Chondrocyte (in vitro differentiated cells): ENCODE results near the gene KRT78. TPM values are rescaled to one million over a fixed set of nuclear protein-coding genes. Genes with fewer than 3 reads are reported as not detected.

Experiments
- DNase-seq: peaks from one replicate; pipeline ENCODE4 v3.0.0; 2021; ENCODE audit warnings: mixed read lengths, low spot score
- H3K27ac Mint-ChIP-seq: one replicate; pipeline ENCODE4 v1.8.0; 2021; ENCODE audit warnings: mild to moderate bottlenecking, moderate library complexity, mixed read lengths; ENCODE audit not compliant: unreplicated experiment
- H3K27me3 Mint-ChIP-seq: 2 replicates; pipeline ENCODE4 v1.8.0; 2021; ENCODE audit warnings: low read depth, mixed read lengths
- H3K36me3 Mint-ChIP-seq: 2 replicates; pipeline ENCODE4 v1.8.0; 2021; ENCODE audit warnings: low read depth, mixed read lengths
- H3K4me1 Mint-ChIP-seq: 2 replicates; pipeline ENCODE4 v1.8.0; 2021; ENCODE audit warnings: low read depth, mild to moderate bottlenecking, mixed read lengths
- H3K4me3 Mint-ChIP-seq: one replicate; pipeline ENCODE4 v1.8.0; 2021; ENCODE audit warnings: mild to moderate bottlenecking, moderate library complexity, mixed read lengths; ENCODE audit not compliant: unreplicated experiment
- H3K9me3 Mint-ChIP-seq: 2 replicates; pipeline ENCODE4 v1.8.0; 2021; ENCODE audit warnings: low read depth, mixed read lengths
- CTCF ChIP-seq: fragments of 200-600 bp; sonication (generic); IDR thresholded peaks from 2 replicates; pipeline ENCODE4 v1.5.0; 2021; ENCODE audit warnings: antibody characterized with exemption, mild to moderate bottlenecking, moderate library complexity
- total RNA-seq: library from RNA; stranded (reverse); gene quantifications from 3 replicates; pipeline ENCODE4 v1.2.1, GENCODE V29; 2021

KRT78 gene
- total RNA-seq, 1 donor from 2014 or later = not detected

DNA sequence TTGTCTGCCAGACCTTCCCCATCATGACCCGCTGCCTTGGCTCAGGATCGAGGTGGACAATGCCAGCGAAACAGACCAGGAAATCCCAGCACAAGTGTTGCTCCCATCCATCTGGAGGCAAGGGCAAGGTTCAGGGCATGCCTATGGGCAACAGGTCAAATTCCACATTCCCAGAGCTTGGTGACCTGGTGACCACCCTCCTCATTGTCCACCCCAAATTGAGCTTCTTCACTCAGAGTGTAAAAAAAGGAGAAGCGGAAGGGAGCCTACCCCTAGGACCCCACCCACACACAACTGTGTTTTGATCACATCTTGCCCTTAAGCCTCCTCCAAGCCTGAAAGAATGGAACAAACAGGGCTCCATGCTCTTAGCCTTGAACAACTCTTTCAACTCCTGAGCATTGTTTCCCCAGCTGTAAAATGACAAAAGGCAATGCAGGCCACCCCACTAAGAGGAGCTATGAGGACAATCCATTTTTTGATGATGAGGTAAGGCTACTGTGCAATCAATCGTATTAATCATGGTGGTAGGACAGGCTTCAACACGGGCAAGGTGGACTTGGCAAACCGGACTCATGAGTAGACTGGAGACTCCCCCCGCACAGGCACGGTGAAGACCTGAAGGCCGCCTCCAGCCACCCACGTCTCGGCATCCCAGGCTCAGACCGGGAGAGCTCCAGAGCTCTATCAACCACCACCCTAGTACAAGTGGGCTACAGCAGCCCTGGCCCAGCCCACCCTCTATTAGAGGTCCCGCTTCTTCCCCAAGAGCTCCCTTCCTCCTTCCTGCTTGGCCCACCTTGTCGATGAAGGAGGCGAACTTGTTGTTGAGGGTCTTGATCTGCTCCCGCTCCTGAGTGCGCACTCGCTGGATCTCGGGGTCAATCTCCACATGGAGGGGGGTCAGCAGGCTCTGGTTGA, 15.5 kb downstream of the KRT78 start:
- Mint-ChIP-seq H3K27ac (no peak overlapping the region), H3K9me3 (no peaks in the 10 kb centered on the region), H3K4me3 (no peak overlapping the region), H3K27me3 (no peaks in the 10 kb centered on the region), H3K4me1 (peaks cover 30% of the 10 kb centered on the region), H3K36me3 (no peaks in the 10 kb centered on the region)
- DNase-seq = peak; percentile 32
- no peak for TF ChIP-seq CTCF

DNA sequence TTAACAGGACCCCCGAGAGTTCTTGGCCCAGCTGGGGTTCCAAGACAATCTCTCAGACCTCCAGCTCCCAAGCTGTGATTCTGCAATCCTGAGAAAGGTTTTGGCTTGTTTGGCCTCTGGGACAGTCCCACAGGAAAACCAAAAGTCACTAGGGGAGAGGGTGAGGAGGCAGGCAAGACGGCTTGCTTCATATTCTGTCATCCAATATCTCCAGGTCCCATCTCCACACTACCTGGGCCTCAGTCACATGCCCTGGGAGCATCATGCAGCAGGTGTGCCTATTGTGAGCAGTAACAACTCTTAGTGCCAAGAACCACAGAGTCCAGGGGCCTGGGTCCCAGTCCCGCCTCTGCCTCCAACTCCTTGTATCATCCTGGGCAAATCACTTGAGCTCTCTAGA, 16.3 kb downstream of the KRT78 start:
- Mint-ChIP-seq H3K27me3 (no peaks in the 10 kb centered on the region), H3K9me3 (no peaks in the 10 kb centered on the region), H3K4me3 (no peak overlapping the region), H3K36me3 (no peaks in the 10 kb centered on the region), H3K4me1 (peaks cover 27% of the 10 kb centered on the region), H3K27ac (no peak overlapping the region)
- DNase-seq = peak; percentile 19
- no peak for TF ChIP-seq CTCF

- Mint-ChIP-seq H3K9me3 (no peaks in the 10 kb centered on the region), H3K36me3 (no peaks in the 10 kb centered on the region), H3K27ac (no peak overlapping the region), H3K4me1 (peaks cover 23% of the 10 kb centered on the region), H3K27me3 (no peaks in the 10 kb centered on the region), H3K4me3 (no peak overlapping the region)
- no peak for TF ChIP-seq CTCF
- DNase-seq = peak; percentile 72
These were observed 17.5 kb downstream of the KRT78 start for GRCh38 chr12:52831251-52831650.

GRCh38 chr12:52829986-52830770, 18.6 kb downstream of the KRT78 start:
- Mint-ChIP-seq H3K4me1 (peaks cover 13% of the 10 kb centered on the region), H3K9me3 (no peaks in the 10 kb centered on the region), H3K27ac (no peak overlapping the region), H3K36me3 (no peaks in the 10 kb centered on the region), H3K27me3 (no peaks in the 10 kb centered on the region), H3K4me3 (no peak overlapping the region)
- peak; percentile 56 for DNase-seq
- no peak for TF ChIP-seq CTCF

- Mint-ChIP-seq H3K27ac (no peak overlapping the region), H3K4me1 (peaks cover 13% of the 10 kb centered on the region), H3K36me3 (no peaks in the 10 kb centered on the region), H3K9me3 (no peaks in the 10 kb centered on the region), H3K4me3 (no peak overlapping the region), H3K27me3 (no peaks in the 10 kb centered on the region)
- DNase-seq = no peak
- no peak for TF ChIP-seq CTCF
These were observed 20.2 kb downstream of the KRT78 start for GRCh38 chr12:52828591-52829021.
